Stimulated activated CD4-positive, alpha-beta T cell treated with anti-CD3 and anti-CD28 coated beads, TNF-alpha, amount 100 ng/mL, for 24 hours (primary cell): ENCODE results near the gene MLX.
"Not testable (repeated sequence)": the region's sequence is repeated elsewhere in the genome, so short reads cannot be mapped to it uniquely, and the experiment has no call there.

ENCODE experiments used
- DNase-seq, 3 experiments: peaks; one replicate each; pipeline ENCODE4 v3.0.0-alpha.2; 2020; ENCODE audit warnings: low read depth in 3 of 3

Gene MLX

GRCh38 chr17:42555122-42555622, 11.7 kb upstream of the MLX start:
- no peak for DNase-seq

- DNase-seq: not testable (repeated sequence)
These were observed 10.8 kb upstream of the MLX start for GRCh38 chr17:42555961-42556617.

DNA sequence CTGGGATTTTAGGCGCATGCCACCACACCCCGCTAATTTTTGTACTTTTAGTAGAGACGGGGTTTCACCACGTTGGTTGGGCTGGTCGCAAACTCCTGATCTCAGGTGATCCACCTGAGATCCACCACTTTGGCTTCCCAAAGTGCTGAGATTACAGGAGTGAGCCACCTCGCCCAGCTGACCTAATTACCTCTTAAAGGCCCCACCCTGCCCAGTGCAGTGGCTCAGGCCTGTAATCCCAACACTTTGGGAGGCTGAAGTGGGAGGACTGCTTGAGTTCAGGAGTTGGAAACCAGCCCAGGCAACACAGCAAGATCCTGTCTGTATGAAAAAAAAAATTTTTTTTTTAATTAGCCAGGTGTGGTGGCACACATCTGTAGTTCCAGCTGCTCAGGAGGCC, 7.8 kb upstream of the MLX start:
- DNase-seq: no peak

DNA sequence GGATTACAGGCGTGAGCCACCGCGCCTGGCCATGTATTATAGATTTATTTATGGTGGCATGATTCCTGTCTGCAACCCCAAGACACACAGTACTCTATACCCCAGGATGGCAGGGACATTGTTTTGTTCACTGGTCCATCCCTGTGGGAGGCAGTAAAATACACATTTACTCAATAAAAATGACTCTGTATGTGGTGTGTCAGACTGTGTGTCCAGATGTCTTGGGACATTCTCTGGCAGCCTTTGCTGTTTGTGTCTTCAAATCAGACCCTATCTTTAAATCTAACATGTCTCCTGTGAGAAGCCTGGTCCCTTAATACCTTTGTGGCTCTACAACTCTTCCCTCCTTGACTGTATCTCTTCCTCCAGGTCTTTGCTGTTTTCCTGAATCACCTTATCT, 6.7 kb upstream of the MLX start:
- no peak for DNase-seq

GRCh38 chr17:42561897-42562387, 5.0 kb upstream of the MLX start, which contains the start of gene COASY:
Gene COASY, plus strand, starts transcription at chr17:42562148. Its CDS starts 475 bp downstream, at chr17:42562623.
- peak; percentile 86 to 92 (median 89) for DNase-seq

DNA sequence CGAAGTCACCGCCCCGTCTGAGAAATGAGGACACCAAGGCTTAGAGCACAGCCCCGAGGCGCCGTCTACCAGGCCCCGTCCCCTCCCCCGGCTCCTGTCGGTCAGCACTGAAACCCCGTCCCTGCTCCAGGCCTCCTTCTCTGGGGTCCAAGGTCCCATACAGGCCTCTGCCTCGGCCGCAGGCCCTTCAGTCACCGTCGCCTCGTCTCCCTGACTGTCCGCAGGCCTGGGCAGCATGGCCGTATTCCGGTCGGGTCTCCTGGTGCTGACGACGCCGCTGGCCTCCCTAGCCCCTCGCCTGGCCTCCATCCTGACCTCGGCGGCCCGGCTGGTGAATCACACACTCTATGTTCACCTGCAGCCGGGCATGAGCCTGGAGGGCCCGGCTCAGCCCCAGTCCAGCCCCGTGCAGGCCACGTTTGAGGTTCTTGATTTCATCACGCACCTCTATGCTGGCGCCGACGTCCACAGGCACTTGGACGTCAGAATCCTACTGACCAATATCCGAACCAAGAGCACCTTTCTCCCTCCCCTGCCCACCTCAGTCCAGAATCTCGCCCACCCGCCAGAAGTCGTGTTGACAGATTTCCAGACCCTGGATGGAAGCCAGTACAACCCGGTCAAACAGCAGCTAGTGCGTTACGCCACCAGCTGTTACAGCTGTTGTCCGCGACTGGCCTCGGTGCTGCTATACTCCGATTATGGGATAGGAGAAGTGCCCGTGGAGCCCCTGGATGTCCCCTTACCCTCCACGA, 4.3 kb upstream of the MLX start:
- no peak for DNase-seq

DNA sequence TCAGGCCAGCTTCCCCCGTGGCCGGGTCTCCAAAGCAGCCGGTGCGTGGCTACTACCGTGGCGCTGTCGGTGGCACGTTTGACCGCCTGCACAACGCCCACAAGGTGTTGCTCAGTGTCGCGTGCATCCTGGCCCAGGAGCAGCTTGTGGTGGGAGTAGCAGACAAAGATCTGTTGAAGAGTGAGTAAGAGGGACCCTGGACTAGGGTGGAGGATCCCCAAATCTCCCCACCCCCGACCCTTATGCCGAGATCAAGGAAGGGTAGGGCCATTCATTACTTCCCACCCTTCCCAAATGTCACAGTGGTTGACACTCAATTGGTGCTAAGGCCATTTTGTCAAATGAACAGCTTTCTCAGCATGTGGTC, 3.8 kb upstream of the MLX start:
- no peak for DNase-seq

DNA sequence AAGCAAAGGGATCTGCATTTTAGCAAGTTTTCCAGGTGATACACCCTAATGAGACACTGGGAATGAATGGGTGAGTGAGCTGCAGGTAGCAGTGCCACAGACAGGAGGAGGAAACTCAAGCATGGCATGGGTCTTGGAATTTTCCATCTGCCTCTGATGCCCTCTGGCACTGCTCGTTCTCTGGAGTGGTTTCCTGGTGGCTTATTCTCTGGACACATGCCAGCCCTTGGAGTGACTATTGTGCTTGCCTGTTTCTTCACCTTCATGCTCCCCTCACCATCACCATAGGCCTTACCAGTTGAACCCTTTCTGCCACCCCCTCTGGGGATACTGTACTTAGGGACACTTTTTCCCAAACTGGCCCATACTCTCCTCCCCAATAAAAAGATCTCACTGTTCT, 3.4 kb upstream of the MLX start:
- no peak for DNase-seq

DNA sequence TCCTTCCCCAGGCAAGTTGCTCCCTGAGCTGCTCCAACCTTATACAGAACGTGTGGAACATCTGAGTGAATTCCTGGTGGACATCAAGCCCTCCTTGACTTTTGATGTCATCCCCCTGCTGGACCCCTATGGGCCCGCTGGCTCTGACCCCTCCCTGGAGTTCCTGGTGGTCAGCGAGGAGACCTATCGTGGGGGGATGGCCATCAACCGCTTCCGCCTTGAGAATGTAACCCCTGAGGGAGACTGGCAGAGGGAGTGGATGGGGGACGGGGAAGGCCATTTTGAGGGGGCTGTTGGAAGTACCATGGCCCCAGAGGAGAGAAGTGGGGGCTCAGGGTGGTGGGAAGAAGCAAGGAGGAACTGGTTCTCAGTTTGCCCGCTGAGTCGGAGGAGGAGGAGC, 3.0 kb upstream of the MLX start:
- no peak for DNase-seq

DNA sequence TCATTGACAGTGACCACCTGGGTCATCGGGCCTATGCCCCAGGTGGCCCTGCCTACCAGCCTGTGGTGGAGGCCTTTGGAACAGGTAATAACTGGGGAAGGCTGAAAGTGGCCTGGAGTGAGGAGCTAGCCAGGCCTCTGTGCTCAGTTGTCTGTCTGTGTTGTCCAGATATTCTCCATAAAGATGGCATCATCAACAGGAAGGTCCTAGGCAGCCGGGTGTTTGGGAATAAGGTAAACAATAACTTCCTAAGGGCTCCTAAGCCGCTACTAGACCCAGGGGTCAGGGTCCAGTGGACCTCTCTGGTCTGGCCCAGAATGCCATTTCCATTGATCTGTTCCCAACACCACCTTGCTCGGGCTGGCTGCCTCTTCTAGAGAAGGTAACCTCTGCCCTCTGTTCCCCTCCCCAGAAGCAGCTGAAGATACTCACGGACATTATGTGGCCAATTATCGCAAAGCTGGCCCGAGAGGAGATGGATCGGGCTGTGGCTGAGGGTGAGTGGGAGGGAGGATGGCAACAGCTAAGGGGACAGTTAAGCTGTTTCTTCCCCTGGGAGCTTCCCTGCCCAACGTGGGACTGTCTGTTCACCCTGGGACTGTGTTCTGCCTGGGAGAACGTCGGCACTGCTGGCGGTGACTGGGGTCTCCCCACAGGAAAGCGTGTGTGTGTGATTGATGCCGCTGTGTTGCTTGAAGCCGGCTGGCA, 1.9 kb upstream of the MLX start:
- no peak for DNase-seq

GRCh38 chr17:42565523-42566214, 1.2 kb upstream of the MLX start:
- no peak for DNase-seq

DNA sequence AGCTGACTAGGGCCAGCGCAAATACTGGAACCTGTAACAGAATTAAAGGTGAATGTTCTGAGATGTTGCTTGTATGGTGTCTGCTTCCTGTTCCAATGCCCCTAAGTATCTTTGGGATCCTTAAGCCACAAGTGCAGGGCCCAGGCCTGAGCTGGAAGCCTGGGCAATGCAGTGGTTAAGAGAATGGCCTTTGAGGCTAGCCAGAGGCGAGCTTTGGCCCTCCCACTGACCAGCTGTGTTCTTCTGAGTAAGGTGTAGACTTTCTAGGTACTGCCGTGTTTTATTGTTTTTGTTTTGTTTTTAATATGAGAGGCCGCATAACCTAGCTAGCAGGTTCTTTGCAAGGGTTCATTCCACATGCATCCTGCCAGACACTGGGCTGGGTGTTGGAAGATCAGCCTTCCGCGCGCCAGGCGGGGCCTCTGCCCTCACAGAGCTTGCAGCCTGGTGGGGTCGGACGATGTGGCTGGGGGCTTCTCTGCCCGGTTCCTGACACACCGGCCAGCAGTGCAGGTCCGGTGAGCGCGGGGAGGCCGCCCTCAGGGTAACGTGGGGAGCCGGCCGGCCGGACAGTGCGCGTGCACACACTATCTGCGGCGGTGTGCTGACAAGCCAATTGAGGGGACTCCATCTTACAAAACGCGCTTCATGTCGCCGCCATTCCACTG, 551 bp upstream of the MLX start:
- no peak for DNase-seq

DNA sequence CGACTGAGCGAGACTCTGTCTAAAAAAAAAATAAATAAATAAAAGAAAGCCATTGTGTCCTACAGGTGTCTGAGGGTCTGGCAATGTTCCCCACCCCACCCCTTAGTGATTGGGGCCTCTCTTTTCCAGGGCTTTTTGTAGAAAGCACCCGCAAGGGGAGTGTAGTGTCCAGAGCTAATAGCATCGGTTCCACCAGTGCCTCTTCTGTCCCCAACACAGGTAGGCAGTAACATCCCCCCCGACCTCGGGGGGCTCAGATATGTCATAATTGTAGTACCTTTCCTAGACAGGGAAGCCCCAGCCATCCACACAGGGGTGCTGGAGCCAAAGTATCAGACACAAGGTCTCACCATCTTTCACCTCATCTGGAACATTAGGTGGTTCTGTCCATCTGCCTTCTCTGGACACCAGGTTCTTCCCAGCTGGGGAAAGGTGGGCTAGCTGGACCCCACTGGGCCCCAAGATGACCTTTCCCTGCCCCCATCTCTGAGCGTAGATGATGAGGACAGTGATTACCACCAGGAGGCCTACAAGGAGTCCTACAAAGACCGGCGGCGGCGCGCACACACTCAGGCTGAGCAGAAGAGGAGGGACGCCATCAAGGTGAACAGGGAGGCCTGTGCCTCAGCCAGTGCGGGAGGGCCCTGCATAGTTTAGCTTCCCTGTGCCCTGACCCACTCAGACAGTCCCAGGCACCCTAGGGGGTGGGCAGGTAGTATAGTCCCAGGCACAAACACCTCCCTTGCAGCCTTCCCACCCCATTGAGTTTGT, 1.6 kb downstream of the MLX start:
- no peak for DNase-seq

DNA sequence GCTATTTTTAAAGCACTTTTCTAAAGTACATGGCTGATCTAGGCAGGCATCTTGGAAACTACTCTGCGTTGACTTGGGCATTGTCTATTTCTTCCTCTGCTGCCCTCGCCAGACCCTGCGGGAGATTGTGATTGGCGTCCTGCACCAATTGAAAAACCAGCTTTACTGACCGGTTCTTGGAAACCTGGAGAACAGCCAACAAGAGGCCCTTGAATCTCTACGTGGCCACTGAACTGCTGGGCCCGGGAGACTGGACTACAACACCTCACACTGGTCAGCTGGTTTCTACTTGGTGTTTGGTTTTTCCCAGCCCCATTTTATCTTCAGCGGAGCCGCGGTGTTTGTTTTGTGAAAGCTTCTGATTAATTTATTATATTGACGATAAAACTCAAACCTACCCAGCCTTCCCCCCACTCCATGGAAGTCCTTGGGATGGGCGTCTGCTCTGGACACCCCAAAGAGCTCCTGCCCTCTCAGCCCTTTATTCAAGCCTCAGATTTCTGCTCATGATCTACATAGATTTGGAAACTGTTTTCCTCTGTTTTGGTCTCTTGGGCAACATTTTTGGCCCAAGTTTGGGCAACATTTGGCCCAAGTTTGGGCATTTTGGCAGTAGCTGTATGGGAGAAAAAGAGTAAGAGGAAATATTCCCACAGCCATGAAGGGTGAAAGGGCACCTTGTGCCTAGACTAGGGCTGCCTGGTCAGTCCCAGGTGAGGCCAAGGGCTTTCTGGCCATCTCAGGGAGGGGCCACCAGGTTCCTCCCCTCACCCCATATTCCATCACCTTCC, 4.7 kb downstream of the MLX start:
- DNase-seq: no peak

GRCh38 chr17:42573095-42573494, 6.2 kb downstream of the MLX start:
- no peak for DNase-seq

DNA sequence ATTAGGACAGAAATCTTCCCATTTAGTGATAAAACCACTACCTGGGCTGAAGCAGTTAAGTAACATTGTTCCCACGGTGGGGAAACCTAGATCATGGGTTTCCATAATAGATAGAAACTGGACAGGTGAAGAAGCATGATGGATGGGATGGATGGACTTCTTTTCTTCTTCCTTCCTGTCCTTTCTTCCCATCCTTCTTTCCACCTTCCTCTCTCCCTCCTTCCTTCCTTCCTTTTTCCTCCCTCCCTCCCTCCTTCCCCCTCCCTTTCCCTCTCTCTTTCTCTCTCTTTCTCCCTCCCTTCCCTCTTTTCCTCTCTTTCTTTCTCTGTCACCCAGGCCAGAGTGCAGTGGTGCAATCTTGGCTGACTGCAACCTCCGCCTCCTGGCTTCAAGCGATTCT, 7.6 kb downstream of the MLX start:
- DNase-seq: no peak

- DNase-seq: no peak
These were observed 10.2 kb downstream of the MLX start for GRCh38 chr17:42577140-42577531.

GRCh38 chr17:42577532-42578281, 10.8 kb downstream of the MLX start, which contains the start of gene PSMC3IP:
Gene PSMC3IP, minus strand, starts transcription at chr17:42577729. Its CDS starts 43 bp downstream, at chr17:42577686.
- peak; percentile 89 to 97 (median 90) for DNase-seq
